Activated CD4-positive, alpha-beta T cell treated with anti-CD3 and anti-CD28 coated beads for 48 hours (primary cell): ENCODE results near the gene RIMBP2.

Experiments
- DNase-seq: peaks from one replicate; pipeline ENCODE4 v3.0.0-alpha.2; 2020

The RIMBP2 gene

GRCh38 chr12:130347588-130347987 is 368.5 kb downstream of the RIMBP2 start:
- no peak for DNase-seq
